Fibroblast of pulmonary artery (primary cell): ENCODE measurements around the gene LTC4S.

Experiments
- DNase-seq: peaks from one replicate; pipeline ENCODE4 v3.0.0-alpha.2; 2010; ENCODE audit warnings: low read depth
- H3K4me3 ChIP-seq: replicated peaks from 2 replicates; pipeline ENCODE4 v1.5.1; 2011; ENCODE audit warnings: low read depth, mild to moderate bottlenecking, control low read depth, low read length, moderate library complexity
- CTCF ChIP-seq: IDR thresholded peaks from 2 replicates; pipeline ENCODE4 v1.5.1; 2011; ENCODE audit warnings: mild to moderate bottlenecking, control low read depth, low read length, inconsistent platforms; ENCODE audit errors: missing control alignments

LTC4S gene

DNA sequence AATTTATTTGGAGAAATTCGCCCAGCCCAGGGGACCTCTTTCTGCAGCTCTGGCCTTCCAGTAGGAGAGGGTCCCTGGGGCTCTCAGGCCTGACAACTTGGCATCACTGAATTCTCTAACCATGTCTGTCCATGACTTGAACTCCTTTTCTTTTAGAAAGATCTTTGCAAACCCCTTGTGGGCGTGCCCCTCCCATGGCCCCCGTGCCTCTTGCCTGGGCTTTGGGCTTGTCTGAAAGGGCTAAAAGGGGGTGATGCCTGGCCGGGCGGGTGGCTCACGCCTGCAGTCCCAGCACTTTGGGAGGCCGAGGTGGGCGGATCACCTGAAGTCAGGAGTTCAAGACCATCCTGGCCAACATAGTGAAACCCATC is 23.7 kb downstream of the LTC4S start:
- DNase-seq: no peak
- no peak for TF ChIP-seq CTCF
- peak overlapping the region; percentile 17 for H3K4me3 ChIP-seq

GRCh38 chr5:179817890-179818745 is 24.3 kb downstream of the LTC4S start:
- no peak for TF ChIP-seq CTCF
- DNase-seq: no peak
- H3K4me3 ChIP-seq: peak overlapping the region; percentile 23

- peak overlapping the region; percentile 36 for H3K4me3 ChIP-seq
- no peak for TF ChIP-seq CTCF
- DNase-seq: peak; percentile 96
These were observed 25.0 kb downstream of the LTC4S start for GRCh38 chr5:179818746-179819295.

- peak; percentile 82 for DNase-seq
- peak overlapping the region; percentile 36 for H3K4me3 ChIP-seq
These were observed 25.7 kb downstream of the LTC4S start for GRCh38 chr5:179819296-179820126.

GRCh38 chr5:179820127-179820482 is 26.3 kb downstream of the LTC4S start:
- TF ChIP-seq CTCF: no peak
- peak overlapping the region; percentile 86 for H3K4me3 ChIP-seq
- DNase-seq: no peak

More at GRCh38 chr5:179819296-179820126, 25.7 kb downstream of the LTC4S start:
- no peak for TF ChIP-seq CTCF

DNA sequence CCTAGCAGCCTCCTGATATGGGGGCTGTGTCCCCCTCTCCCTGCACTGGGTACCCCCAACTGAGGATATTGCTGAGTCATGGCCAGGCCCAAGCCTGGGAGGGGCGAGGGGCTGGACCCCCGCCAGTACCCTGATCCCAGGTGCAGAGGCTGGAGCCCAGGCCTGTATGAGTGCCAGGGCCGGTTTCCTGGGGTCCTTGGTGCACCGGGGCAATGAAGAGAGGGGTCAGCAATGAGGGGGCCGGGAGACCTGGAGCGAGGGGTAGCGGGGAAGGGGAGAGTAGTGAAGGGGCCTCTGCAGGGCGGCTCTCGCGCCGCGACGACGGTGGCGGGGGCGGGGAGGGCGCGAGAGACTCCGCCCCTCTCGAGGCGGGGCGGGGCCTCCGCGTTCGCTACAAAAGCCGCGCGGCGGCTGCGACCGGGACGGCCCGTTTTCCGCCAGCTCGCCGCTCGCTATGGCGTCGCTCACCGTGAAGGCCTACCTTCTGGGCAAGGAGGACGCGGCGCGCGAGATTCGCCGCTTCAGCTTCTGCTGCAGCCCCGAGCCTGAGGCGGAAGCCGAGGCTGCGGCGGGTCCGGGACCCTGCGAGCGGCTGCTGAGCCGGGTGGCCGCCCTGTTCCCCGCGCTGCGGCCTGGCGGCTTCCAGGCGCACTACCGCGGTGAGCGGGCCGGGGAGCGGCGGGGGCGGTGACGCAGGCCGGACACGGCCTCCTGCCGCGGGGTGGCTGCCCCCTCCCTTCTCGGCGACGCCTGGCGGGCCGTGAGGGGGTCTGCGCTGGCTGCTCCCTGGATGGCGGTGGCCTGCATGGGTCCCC is 26.9 kb downstream of the LTC4S start, which contains the start of gene SQSTM1:
SQSTM1 (plus strand) TSS at position 423 of the 815 bp plus-strand sequence; CDS start at position 455, 32 bp downstream.
- H3K4me3 ChIP-seq: peak within 1 kb of the TSS; percentile 86
- TF ChIP-seq CTCF: no peak
- DNase-seq: peak; percentile 88
